AG09319 (cell line): ENCODE results near the gene CASZ1.

Experiments
- DNase-seq: peaks from one replicate; pipeline ENCODE4 v3.0.0-alpha.2; 2010; ENCODE audit warnings: low read depth; ENCODE audit errors: extremely low read depth
- TF ChIP-seq, protein P1 (sequence below): IDR thresholded peaks from 2 replicates; pipeline ENCODE4 v1.5.1; 2011; ENCODE audit warnings: low read depth, mild to moderate bottlenecking, inconsistent platforms, low read length, moderate library complexity

The CASZ1 gene

GRCh38 chr1:10610901-10611600, 185.4 kb downstream of the CASZ1 start:
- TF ChIP-seq, protein P1, sequence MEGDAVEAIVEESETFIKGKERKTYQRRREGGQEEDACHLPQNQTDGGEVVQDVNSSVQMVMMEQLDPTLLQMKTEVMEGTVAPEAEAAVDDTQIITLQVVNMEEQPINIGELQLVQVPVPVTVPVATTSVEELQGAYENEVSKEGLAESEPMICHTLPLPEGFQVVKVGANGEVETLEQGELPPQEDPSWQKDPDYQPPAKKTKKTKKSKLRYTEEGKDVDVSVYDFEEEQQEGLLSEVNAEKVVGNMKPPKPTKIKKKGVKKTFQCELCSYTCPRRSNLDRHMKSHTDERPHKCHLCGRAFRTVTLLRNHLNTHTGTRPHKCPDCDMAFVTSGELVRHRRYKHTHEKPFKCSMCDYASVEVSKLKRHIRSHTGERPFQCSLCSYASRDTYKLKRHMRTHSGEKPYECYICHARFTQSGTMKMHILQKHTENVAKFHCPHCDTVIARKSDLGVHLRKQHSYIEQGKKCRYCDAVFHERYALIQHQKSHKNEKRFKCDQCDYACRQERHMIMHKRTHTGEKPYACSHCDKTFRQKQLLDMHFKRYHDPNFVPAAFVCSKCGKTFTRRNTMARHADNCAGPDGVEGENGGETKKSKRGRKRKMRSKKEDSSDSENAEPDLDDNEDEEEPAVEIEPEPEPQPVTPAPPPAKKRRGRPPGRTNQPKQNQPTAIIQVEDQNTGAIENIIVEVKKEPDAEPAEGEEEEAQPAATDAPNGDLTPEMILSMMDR, result no peak
- DNase-seq, result no peak

DNA sequence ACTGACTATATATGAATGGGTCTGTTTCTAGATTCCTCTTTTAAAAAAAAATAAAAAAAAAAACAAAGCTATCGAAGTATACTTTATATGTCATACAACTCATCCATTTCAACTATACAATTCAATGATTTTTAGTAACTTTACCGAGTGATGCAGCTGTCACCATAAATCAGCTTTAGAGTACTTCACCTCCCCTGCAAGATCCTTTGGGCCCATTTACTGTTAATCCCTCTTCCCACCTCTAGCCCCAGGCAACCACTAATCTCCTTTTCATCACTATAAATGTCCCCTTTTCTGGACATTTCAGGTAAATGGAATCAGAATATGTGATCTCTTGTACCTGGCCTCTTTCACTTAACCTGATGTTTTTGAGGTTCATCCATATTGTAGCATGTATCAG, 187.8 kb downstream of the CASZ1 start:
- DNase-seq, result no peak
- TF ChIP-seq, protein P1, result no peak

GRCh38 chr1:10607228-10607627, 189.2 kb downstream of the CASZ1 start:
- TF ChIP-seq, protein P1, result no peak
- no peak for DNase-seq

GRCh38 chr1:10606064-10606463, 190.4 kb downstream of the CASZ1 start:
- TF ChIP-seq, protein P1, result no peak
- DNase-seq, result no peak

DNA sequence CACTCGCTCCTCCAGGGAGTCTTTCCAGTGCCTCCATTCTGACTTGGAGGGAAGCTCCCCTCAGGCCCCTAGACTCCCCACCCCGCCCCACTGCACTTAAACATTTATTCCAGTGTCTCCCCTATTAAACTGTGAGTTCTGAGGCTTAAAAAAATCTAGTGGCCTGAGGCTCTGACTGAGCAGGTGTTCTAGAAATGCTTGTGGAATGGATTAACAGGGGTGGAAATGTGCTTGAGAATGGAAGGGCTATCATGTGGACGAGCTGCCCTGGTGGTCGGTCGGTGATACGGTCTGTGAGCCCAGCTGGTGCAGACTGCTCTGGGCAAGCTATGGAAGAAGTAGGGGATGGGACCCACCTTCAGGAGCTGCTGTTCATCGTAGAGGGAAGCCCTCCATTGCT, 191.5 kb downstream of the CASZ1 start:
- TF ChIP-seq, protein P1, result no peak

DNA sequence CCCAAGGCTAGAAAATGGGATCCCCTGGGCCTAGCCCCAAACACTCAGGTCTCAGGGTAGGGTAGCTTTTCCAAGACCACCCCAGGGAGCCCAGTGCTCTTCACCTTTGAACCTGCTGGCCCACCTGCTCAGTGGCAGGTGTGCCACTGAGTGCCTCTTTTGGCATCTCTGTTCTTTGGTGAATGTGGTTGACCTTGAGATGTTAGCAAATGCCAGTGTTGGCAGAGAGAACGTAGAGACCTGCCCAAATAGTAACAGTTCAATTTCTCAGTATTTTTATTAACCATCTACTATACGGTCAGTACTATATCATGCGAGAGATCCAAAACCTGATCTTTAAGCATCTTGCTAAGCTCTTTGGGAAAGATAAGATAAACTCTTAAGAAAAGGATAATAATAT, 193.5 kb downstream of the CASZ1 start:
- DNase-seq, result no peak
- TF ChIP-seq, protein P1, result no peak

More for the DNA sequence above, 191.5 kb downstream of the CASZ1 start:
- no peak for DNase-seq

DNA sequence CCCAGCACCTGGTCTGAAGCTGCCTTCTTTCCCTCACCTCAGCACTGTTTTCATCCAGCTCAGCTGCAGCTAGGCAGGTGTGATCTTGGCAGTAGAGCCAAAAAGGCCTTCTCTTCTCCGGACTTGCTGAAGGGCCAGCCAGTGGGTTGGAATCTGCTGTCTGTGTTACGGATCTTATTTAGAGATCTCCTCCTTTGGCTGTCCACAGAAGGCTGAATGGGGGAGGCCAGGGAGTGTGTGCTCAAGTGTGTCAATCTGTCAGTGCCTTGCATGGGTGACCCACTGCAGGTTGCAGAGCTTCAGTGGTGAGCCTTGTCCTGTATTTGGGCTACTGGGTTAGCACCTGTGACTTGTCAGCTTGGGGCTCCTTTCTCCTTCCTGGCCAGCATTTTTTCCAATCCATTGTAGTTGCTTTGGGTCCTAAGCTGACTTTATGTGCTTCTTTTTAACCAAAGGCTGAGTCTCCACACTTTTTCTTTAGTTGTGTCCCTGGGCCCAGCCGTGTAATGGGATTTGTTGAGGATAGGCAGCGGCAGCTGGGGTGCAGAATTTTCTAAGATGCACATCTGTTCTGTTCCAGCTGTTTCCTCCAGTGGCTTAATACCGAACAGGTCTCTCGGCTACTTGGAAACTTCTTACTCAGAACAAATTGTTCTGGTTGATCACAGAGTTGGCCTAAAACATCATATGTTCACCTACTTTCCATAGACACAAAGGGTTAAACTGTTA, 194.9 kb downstream of the CASZ1 start:
- DNase-seq, result no peak
- TF ChIP-seq, protein P1, result no peak
